OCI-LY7 (cell line): ENCODE measurements around the gene H2BK1. TPM values are rescaled to one million over a fixed set of nuclear protein-coding genes. Genes with fewer than 3 reads are reported as not detected.

Source experiments
- BruUV-seq: library from RNA; stranded (reverse); fragments of 400-500 nt; replicated peaks from 2 replicates; lab custom pipeline; 2021; lab: Mats Ljungman, UMichigan
- CTCF ChIA-PET: fragments of 300-600 bp; sonication (Branson Sonifier 250); formaldehyde crosslinking; loops from one replicate; lab custom pipeline; 2022; ENCODE audit warnings: antibody characterized with exemption; ENCODE audit not compliant: unreplicated experiment; lab: Charles Lee
- POLR2A ChIA-PET: fragments of 300-600 bp; sonication (Branson Sonifier 250); formaldehyde crosslinking; loops from one replicate; lab custom pipeline; 2022; ENCODE audit warnings: antibody characterized with exemption; lab: Charles Lee
- DNase-seq: peaks from one replicate; pipeline ENCODE4 v3.0.0-alpha.2; 2015; ENCODE audit warnings: low spot score
- H2AFZ ChIP-seq: fragments of 200-600 bp; sonication (generic), shearing (Covaris generic); 2 replicates; pipeline ENCODE4 v1.6.1; 2014; ENCODE audit warnings: mild to moderate bottlenecking, antibody characterized with exemption, low read length, moderate library complexity
- H3K27ac ChIP-seq: fragments of 200-600 bp; sonication (generic); 2 replicates; pipeline ENCODE4 v1.5.1; 2014; ENCODE audit warnings: mixed run types, low read depth, mild to moderate bottlenecking, moderate library complexity, low read length, inconsistent platforms; ENCODE audit not compliant: poor library complexity, severe bottlenecking
- H3K36me3 ChIP-seq: fragments of 200-600 bp; sonication (generic); 2 replicates; pipeline ENCODE4 v1.6.1; 2014; ENCODE audit warnings: mild to moderate bottlenecking, antibody characterized with exemption, low read length, moderate library complexity, mixed read lengths; ENCODE audit not compliant: insufficient read depth
- H3K4me1 ChIP-seq: fragments of 200-600 bp; sonication (generic); 2 replicates; pipeline ENCODE4 v1.5.1; 2014; ENCODE audit warnings: mild to moderate bottlenecking, low read length; ENCODE audit not compliant: insufficient read depth, poor library complexity, severe bottlenecking
- H3K4me2 ChIP-seq: fragments of 200-600 bp; sonication (generic); 2 replicates; pipeline ENCODE4 v1.6.1; 2014; ENCODE audit warnings: mild to moderate bottlenecking, low read length
- H3K4me3 ChIP-seq: fragments of 200-600 bp; sonication (generic); 2 replicates; pipeline ENCODE4 v1.5.1; 2014; ENCODE audit warnings: mild to moderate bottlenecking, low read depth, low read length; ENCODE audit not compliant: poor library complexity, severe bottlenecking
- H3K79me2 ChIP-seq: fragments of 200-600 bp; sonication (generic); 2 replicates; pipeline ENCODE4 v1.6.1; 2016; ENCODE audit warnings: low read depth, mild to moderate bottlenecking, low read length, moderate library complexity, mixed read lengths; ENCODE audit not compliant: insufficient read depth
- H3K9me2 ChIP-seq: fragments of 200-600 bp; sonication (generic); 2 replicates; pipeline ENCODE4 v1.6.1; 2016; ENCODE audit warnings: mild to moderate bottlenecking, low read length, mixed read lengths; ENCODE audit not compliant: insufficient read depth
- H3K9me3 ChIP-seq: fragments of 200-600 bp; sonication (generic); 2 replicates; pipeline ENCODE4 v1.6.1; 2014; ENCODE audit warnings: mild to moderate bottlenecking, mixed run types, low read length, mixed read lengths
- H4K20me1 ChIP-seq: fragments of 200-600 bp; sonication (generic); 2 replicates; pipeline ENCODE4 v1.6.1; 2014; ENCODE audit warnings: mild to moderate bottlenecking, antibody characterized with exemption, low read length, moderate library complexity, mixed read lengths; ENCODE audit not compliant: insufficient read depth
- EZH2phosphoT487 ChIP-seq: fragments of 200-600 bp; sonication (generic); IDR thresholded peaks from 2 replicates; pipeline ENCODE4 v1.6.1; 2018; ENCODE audit warnings: low read depth, borderline replicate concordance, mild to moderate bottlenecking, mixed run types, antibody characterized with exemption, low read length, moderate library complexity, mixed read lengths
- intact Hi-C: fragments of 100-400 bp; cut with micrococcal nuclease; formaldehyde crosslinking; loops from one replicate; pipeline ENCODE4 v1.10.0; 2022; ENCODE audit not compliant: unreplicated experiment
- total RNA-seq, 2 experiments: library from RNA; depleted of rRNA in 1 of 2; stranded (reverse); fragments of >200 nt in 1 of 2; shearing (Covaris generic) in 1 of 2; gene quantifications; 2 replicates each; pipeline ENCODE4 v1.2.3, GENCODE V29; 2014 to 2022
- TF ChIP-seq, protein P1 (sequence below): fragments of 200-600 bp; sonication (generic); conservative IDR thresholded peaks from 2 replicates; pipeline ENCODE4 v1.5.1; 2014; ENCODE audit warnings: mild to moderate bottlenecking, antibody characterized with exemption, low read length, moderate library complexity, mixed read lengths

Gene H2BK1
- total RNA-seq, 2 experiments from 2014 or later, result not detected

DNA sequence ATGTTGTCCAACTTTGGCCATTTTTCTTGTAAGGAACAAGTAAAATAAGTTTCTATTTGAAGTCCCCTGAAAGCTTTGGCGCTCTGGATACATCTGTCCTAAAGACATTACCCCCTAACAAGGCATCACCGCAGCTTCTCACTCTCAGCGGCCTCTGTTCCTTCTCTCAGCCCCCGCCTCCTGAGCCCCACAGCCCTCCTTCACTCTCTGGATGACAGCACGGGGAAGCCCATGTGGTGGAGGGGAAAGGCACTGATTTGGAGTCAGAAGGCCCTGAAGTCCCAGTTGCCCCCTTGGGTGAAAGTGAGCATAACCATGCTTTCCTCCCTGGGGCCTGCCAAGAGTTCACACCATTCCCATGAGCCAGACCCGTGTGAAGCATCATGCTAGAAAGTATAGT, 4.6 kb downstream of the H2BK1 start:
- Histone ChIP-seq H2AFZ (no peak overlapping the region), H4K20me1 (no peaks in the 10 kb centered on the region), H3K79me2 (no peaks in the 10 kb centered on the region), H3K27ac (no peak overlapping the region), H3K4me1 (no peaks in the 10 kb centered on the region), H3K9me2 (no peaks in the 10 kb centered on the region), H3K9me3 (no peaks in the 10 kb centered on the region), H3K4me2 (no peak overlapping the region), H3K36me3 (no peaks in the 10 kb centered on the region), H3K4me3 (no peak overlapping the region)
- intact Hi-C loops, result no loop called here
- ChIA-PET POLR2A (no interaction called here), CTCF (no interaction called here)
- DNase-seq, result no peak
- TF ChIP-seq, protein P1, sequence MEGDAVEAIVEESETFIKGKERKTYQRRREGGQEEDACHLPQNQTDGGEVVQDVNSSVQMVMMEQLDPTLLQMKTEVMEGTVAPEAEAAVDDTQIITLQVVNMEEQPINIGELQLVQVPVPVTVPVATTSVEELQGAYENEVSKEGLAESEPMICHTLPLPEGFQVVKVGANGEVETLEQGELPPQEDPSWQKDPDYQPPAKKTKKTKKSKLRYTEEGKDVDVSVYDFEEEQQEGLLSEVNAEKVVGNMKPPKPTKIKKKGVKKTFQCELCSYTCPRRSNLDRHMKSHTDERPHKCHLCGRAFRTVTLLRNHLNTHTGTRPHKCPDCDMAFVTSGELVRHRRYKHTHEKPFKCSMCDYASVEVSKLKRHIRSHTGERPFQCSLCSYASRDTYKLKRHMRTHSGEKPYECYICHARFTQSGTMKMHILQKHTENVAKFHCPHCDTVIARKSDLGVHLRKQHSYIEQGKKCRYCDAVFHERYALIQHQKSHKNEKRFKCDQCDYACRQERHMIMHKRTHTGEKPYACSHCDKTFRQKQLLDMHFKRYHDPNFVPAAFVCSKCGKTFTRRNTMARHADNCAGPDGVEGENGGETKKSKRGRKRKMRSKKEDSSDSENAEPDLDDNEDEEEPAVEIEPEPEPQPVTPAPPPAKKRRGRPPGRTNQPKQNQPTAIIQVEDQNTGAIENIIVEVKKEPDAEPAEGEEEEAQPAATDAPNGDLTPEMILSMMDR, result no peak
- no peak for TF ChIP-seq EZH2phosphoT487
- no TSS peak for BruUV-seq

DNA sequence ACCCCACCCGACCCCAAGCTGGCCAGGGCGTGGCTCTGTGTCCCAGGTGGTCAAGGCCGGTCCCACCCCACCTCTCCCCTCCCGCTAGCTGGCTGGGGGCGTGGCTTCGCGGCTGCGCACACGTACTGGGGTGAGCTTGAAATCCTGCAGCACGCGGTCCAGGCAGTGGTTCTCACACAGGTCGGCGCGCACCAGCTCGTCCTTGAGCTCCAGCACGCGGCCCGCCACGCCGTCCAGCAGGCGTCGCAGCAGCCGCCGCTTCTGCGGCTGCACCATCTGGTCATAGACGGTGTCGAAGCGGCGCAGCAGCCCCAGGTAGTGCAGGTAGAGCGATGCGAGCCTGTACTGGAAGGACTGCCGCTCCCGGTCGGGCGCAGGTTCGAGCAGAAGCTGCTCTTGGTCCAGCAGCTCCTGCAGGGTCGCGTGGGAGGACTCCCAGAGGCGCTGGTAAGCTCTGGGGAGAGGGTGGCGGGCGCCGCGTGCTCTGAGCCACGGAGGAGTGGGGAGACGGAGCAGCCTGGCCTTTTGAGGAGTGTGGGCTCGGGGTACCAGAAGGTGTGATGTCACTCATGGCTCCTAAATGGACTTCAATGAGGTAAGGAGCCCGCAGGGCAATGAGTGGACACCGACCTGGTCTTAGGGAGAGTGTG, 5.8 kb downstream of the H2BK1 start:
- H3K79me2 ChIP-seq, result no peaks in the 10 kb centered on the region
- H3K36me3 ChIP-seq, result no peaks in the 10 kb centered on the region
- intact Hi-C loops, result no loop called here
- POLR2A ChIA-PET, result interaction anchor here (0.6 kb wide), 1 partner anchor 48 kb away, joined by 4 read pairs; no protein-coding TSS in a partner anchor
- CTCF ChIA-PET, result no interaction called here
- H3K4me3 ChIP-seq, result no peak overlapping the region
- DNase-seq, result no peak
- no peaks in the 10 kb centered on the region for H3K9me3 ChIP-seq
- H3K9me2 ChIP-seq, result no peaks in the 10 kb centered on the region
- no TSS peak for BruUV-seq
- H3K4me2 ChIP-seq, result no peak overlapping the region
- no peak for TF ChIP-seq EZH2phosphoT487
- TF ChIP-seq, protein P1, result no peak
- H4K20me1 ChIP-seq, result no peaks in the 10 kb centered on the region
- no peak overlapping the region for H3K27ac ChIP-seq
- H3K4me1 ChIP-seq, result no peaks in the 10 kb centered on the region
- no peak overlapping the region for H2AFZ ChIP-seq

DNA sequence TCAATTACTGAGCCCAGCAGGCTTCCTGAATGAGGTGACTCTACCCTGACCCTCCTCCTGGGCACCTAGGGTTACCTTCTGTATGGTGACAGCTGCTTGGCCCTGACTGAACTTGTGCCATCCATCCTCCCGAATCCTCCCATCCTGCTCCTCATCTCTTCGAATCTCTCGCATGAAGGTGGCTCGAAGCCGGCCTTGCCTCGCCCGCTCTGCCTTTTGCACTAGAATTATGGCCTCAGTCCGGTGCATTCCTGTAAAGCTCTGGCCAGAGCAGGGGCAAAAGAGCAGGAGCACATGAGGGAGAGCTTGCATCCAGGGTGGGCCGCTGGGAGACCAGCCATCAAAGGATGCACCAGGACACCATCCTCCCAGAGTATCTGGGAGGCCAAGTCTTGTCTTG, 7.5 kb downstream of the H2BK1 start:
- BruUV-seq, result no TSS peak
- POLR2A ChIA-PET, result no interaction called here
- intact Hi-C loops, result no loop called here
- no peaks in the 10 kb centered on the region for H4K20me1 ChIP-seq
- TF ChIP-seq, protein P1, result no peak
- TF ChIP-seq EZH2phosphoT487, result no peak
- H2AFZ ChIP-seq, result no peak overlapping the region
- DNase-seq, result no peak
- no peaks in the 10 kb centered on the region for H3K79me2 ChIP-seq
- H3K36me3 ChIP-seq, result no peaks in the 10 kb centered on the region
- no peaks in the 10 kb centered on the region for H3K4me1 ChIP-seq
- no peaks in the 10 kb centered on the region for H3K9me2 ChIP-seq
- H3K27ac ChIP-seq, result no peak overlapping the region
- no peak overlapping the region for H3K4me3 ChIP-seq
- CTCF ChIA-PET, result no interaction called here
- no peaks in the 10 kb centered on the region for H3K9me3 ChIP-seq
- no peak overlapping the region for H3K4me2 ChIP-seq
